GM12872 (cell line): Measurements from ENCODE around the gene ARFGAP1.

Experiments used
- TF ChIP-seq, protein P1 (sequence below): IDR thresholded peaks from 3 replicates; pipeline ENCODE4 v1.5.1; 2011; ENCODE audit warnings: low read depth, mild to moderate bottlenecking, low read length, moderate library complexity; ENCODE audit not compliant: insufficient read depth

The ARFGAP1 gene

DNA sequence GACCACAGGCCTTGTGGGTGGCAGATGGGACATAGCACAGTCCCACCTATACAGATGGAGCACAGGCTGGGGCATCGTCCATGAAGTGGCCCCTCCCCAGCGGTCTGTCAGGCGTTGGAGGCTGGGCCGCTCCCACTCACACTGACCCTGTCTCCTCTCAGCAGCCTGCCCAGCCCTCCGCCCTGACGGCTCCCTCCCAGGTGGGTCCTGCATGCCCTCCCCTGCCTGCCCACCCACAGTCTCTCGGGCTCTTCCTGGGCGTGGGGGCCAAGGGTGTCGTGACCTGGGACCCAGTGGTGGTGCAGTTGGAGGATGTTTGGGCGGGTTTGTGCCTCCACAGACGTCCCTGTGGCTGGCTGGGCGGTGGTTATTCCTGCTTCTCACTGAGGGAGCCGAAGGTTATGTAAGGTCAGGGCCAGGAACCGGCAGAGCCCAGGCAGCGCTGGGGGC, 42.7 kb downstream of the ARFGAP1 start:
- TF ChIP-seq, protein P1, sequence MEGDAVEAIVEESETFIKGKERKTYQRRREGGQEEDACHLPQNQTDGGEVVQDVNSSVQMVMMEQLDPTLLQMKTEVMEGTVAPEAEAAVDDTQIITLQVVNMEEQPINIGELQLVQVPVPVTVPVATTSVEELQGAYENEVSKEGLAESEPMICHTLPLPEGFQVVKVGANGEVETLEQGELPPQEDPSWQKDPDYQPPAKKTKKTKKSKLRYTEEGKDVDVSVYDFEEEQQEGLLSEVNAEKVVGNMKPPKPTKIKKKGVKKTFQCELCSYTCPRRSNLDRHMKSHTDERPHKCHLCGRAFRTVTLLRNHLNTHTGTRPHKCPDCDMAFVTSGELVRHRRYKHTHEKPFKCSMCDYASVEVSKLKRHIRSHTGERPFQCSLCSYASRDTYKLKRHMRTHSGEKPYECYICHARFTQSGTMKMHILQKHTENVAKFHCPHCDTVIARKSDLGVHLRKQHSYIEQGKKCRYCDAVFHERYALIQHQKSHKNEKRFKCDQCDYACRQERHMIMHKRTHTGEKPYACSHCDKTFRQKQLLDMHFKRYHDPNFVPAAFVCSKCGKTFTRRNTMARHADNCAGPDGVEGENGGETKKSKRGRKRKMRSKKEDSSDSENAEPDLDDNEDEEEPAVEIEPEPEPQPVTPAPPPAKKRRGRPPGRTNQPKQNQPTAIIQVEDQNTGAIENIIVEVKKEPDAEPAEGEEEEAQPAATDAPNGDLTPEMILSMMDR: no peak

DNA sequence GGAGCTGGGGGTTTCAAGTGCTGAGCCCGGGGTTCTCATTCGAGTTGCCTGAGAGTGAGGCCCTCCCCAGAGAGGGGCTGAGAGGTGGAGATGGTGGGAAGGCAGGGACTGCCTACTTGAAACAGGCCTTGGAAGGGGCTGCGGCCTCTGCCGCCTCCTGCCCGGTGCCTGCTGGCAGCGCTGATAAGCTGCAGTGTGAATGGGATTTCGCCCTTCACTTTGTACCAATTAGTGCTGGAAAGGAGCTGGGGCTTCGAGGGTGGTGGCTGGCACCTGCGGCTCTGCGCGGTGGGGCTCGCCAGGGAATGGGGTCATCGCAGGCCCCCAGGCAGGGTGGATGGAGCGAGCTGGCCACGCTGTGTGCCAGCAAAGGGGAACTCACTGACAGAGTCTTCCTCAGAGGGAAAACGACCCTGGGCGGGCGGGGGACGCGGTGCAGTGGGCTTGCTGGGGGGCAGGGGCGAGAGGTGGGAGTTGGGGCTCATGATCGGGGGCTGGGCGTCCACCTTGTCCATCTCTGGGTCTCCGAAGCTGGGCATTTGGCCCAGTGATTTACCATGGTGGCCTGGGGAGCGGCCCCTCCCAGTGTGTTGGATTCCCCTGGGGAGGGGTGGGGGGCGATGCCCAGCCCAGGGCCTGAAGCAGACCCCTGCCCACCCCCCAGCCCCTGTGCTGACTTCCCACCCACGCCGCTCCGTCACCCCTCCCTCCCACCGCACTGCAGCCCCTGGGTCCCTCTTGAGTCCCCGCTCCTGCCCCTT, 43.3 kb downstream of the ARFGAP1 start:
- TF ChIP-seq, protein P1: no peak

DNA sequence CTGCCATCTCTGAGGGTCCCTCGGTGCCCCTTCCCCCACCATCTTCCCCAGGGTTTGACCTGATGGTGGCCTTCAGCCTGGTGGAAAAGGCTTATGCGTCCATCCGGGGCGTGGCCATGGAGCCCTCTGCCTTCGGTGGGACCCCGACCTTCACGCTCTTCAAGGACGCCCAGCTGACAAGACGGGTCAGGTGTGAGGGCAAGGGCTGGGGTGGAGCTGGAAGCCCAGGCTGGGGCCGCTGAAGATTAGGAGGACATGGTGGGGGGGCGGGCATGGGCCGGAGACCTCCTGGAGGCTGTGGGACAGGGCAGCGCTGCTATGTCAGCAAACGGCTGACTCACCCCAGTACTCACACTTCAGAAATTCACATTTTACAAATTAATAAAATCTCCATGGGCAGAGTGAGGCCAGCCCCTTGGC, 43.9 kb downstream of the ARFGAP1 start:
- TF ChIP-seq, protein P1: no peak

DNA sequence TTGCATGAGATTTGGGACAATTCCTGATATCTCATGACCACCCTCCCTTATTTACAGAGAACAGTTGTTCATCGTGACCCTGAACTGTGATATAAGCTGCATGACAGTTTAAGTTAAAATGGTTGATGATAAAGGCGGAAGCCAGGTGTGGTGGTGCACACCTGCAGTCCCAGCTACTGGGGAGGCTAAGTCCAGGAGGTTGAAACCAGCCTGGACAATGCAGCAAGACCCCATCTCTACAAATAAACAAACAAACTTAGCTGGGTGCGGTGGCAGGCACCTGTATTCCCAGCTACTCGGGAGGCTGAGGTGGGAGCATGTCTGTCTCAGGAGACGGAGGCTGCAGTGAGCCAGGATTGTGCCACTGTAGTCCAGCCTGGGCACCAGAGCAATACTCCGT, 44.4 kb downstream of the ARFGAP1 start:
- TF ChIP-seq, protein P1: no peak

DNA sequence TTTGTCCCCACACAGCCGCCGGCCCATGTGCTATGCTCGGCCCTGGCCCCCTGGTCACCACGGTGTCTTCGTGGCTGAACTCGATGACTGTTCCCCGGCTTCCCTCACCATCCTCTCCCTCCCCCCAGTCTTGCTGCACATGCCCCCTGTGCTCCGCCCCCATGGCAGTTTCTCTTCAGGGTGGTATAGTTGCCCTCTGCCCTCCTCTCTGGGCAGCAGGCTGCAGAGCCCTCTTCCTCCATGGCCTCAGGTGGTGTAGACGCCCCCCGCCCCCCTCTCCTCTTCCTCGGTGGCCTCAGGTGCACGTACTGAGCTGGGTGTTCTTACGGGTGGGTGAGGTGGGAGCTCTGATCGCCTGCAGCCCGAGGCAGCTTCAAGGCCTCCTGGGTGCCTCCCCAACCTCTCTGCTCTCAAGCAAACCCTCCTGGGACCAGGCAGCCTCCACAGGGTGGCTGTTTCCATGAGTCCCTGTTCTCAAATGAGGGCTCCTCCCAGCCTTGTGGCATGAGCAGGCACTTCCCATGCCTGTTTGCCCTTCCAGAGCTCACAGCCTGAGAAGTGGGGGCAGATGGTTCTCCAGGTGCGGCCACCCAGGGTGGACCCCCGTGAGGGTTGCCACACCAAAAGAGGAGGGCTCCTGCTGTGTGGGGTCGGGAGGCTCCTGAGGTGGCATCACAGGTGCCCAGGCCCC, 45.1 kb downstream of the ARFGAP1 start:
- TF ChIP-seq, protein P1: no peak

DNA sequence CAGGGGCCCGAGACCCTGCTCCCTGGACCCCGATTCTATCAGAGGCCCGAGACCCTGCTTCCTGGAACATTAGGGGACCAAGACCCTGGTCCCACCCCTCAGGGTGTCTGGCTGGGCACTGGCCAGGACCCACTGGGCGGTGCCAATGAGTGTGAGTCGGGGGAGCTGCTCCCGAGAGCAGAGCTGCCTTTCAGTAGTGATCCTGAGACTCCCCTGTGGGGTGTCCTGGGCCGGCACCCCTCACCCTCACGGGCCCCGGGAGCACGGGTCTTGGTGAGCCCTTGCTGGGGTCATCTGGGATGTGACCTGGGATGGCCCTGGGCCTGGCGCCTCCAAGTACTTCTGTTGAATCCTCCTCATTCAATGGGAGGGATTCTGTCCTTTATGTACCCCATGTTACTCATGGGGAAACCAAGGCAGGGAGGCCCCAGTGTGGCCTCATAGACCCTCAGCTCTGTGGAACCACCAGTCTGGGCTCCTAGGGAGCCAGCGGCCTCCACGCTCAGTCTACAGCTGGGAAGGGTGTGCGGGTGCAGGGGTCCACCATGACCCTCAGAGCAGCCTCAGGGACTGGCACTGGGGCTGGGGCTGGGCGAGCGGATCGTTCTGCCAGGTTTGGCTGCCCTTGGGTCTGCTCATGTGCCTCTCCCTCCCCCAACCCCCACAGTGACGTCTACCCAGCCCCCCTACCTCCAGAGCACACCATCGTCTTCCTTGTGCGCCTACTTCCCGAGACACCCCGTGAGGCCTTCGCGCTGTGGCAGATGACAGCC, 46.0 kb downstream of the ARFGAP1 start:
- TF ChIP-seq, protein P1: no peak

DNA sequence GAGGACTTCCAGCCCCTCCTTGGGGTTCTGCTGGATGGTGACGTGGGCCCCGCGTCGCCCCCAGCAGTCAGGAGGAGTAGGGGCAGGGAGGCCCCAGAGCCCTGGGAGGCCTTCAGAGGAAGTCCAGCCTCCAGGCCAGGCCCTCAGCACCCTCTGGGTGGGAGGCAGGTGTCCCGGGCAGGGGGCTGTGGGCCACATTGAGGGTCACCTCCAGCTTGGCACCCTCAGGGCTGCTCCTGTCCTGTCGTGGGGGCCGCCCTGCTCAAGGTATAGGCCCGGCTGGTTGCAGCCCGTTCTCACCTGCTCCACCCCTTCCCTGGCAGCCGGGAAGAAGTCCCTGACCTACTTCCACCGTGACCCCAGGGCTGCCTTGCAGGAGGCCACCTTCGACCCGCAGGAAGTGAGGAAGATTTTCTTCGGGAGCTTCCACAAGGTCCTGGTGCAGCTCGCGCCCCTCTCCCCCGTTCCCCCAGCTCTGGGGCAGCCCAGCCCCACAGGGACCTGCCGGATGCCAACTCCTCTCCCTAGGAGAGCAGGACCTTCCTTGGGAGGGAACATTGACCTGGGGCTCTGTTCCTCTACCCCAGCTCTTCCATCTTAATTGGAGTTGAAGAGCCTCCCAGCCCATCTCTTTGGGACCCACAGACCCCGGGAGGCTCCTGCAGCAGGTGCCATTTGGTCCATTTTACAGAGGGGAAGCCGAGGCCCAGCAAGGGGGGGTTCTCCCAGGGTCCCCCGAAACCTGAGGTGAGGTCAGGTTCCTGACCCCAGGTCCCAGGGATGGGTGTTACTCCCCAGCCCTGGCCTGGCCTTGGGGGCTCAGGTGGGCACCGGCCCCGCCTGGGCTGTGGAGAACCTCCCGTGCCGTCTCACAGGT, 46.8 kb downstream of the ARFGAP1 start:
- TF ChIP-seq, protein P1: no peak
